HG02678 (cell line): ENCODE measurements around the gene ROBO2.

Experiments
- ATAC-seq: cut with Tn5 transposase; IDR thresholded peaks from one replicate; pipeline ENCODE4 v1.9.1; 2021; ENCODE audit warnings: mild to moderate bottlenecking, moderate library complexity; ENCODE audit not compliant: unreplicated experiment

The ROBO2 gene

GRCh38 chr3:77051591-77051990 lies 11.7 kb downstream of the ROBO2 start:
- no peak for ATAC-seq

GRCh38 chr3:77052051-77052501 lies 12.2 kb downstream of the ROBO2 start:
- ATAC-seq, result no peak

GRCh38 chr3:77052733-77053670 lies 13.1 kb downstream of the ROBO2 start:
- ATAC-seq, result no peak

- no peak for ATAC-seq
Observed at GRCh38 chr3:77053795-77054194, 13.9 kb downstream of the ROBO2 start.

- no peak for ATAC-seq
Observed at GRCh38 chr3:77055841-77056341, 16.0 kb downstream of the ROBO2 start.

GRCh38 chr3:77059354-77059753 lies 19.5 kb downstream of the ROBO2 start:
- ATAC-seq, result no peak

- no peak for ATAC-seq
Observed at GRCh38 chr3:77063423-77063822, 23.5 kb downstream of the ROBO2 start.

- ATAC-seq, result no peak
Observed at GRCh38 chr3:77065750-77066149, 25.9 kb downstream of the ROBO2 start.

GRCh38 chr3:77066829-77067228 lies 26.9 kb downstream of the ROBO2 start:
- no peak for ATAC-seq

- ATAC-seq, result no peak
Observed at GRCh38 chr3:77068808-77069207, 28.9 kb downstream of the ROBO2 start.

- no peak for ATAC-seq
Observed at GRCh38 chr3:77071364-77071763, 31.5 kb downstream of the ROBO2 start.

- no peak for ATAC-seq
Observed at GRCh38 chr3:77071809-77072208, 31.9 kb downstream of the ROBO2 start.

GRCh38 chr3:77072232-77072631 lies 32.3 kb downstream of the ROBO2 start:
- no peak for ATAC-seq

- ATAC-seq, result no peak
Observed at GRCh38 chr3:77078279-77078678, 38.4 kb downstream of the ROBO2 start.

GRCh38 chr3:77079988-77080610 lies 40.2 kb downstream of the ROBO2 start:
- ATAC-seq, result no peak

- ATAC-seq, result no peak
Observed at GRCh38 chr3:77081240-77081661, 41.4 kb downstream of the ROBO2 start.

- ATAC-seq, result no peak
Observed at GRCh38 chr3:77084511-77084910, 44.6 kb downstream of the ROBO2 start.

- no peak for ATAC-seq
Observed at GRCh38 chr3:77086408-77086807, 46.5 kb downstream of the ROBO2 start.

- ATAC-seq, result no peak
Observed at GRCh38 chr3:77091809-77092208, 51.9 kb downstream of the ROBO2 start.

- ATAC-seq, result no peak
Observed at GRCh38 chr3:77093101-77093500, 53.2 kb downstream of the ROBO2 start.

- no peak for ATAC-seq
Observed at GRCh38 chr3:77096145-77096544, 56.2 kb downstream of the ROBO2 start.
